Measurements from ENCODE around the gene THSD7B.

DNA sequence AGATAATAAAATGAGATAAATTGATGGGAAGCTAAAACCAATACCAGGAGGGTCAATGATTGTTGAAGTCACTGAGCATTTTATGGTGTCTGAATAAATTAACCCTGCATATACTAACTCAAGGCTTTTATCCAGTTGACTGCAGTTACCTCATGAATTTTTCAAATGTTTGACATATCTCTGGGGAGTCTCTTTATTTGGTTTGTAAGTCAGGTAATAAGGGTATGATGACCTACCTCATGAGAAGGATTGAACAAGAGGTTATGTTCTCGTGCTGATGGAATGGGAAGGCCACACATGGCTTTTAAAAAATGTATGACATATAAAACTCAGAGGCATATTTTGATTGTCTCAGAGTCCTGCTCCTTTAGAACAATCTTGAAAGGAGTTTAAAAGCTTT lies 237.6 kb downstream of the THSD7B start:
- TF ChIP-seq GABPB1 (CRISPR knock-in tag; IDR thresholded peaks at IDR 0.05) (no peak), MTA2 (IDR thresholded peaks at IDR 0.05; ENCODE audit: low read depth) (no peak), ATF2 (CRISPR knock-in tag; IDR thresholded peaks at IDR 0.05) (no peak), TARDBP (IDR thresholded peaks at IDR 0.05) (no peak)
- TF ChIP-seq, protein P1, sequence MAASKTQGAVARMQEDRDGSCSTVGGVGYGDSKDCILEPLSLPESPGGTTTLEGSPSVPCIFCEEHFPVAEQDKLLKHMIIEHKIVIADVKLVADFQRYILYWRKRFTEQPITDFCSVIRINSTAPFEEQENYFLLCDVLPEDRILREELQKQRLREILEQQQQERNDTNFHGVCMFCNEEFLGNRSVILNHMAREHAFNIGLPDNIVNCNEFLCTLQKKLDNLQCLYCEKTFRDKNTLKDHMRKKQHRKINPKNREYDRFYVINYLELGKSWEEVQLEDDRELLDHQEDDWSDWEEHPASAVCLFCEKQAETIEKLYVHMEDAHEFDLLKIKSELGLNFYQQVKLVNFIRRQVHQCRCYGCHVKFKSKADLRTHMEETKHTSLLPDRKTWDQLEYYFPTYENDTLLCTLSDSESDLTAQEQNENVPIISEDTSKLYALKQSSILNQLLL (CRISPR knock-in tag; IDR thresholded peaks at IDR 0.05; ENCODE audit: borderline replicate concordance) = no peak
- TF ChIP-seq, protein P2, sequence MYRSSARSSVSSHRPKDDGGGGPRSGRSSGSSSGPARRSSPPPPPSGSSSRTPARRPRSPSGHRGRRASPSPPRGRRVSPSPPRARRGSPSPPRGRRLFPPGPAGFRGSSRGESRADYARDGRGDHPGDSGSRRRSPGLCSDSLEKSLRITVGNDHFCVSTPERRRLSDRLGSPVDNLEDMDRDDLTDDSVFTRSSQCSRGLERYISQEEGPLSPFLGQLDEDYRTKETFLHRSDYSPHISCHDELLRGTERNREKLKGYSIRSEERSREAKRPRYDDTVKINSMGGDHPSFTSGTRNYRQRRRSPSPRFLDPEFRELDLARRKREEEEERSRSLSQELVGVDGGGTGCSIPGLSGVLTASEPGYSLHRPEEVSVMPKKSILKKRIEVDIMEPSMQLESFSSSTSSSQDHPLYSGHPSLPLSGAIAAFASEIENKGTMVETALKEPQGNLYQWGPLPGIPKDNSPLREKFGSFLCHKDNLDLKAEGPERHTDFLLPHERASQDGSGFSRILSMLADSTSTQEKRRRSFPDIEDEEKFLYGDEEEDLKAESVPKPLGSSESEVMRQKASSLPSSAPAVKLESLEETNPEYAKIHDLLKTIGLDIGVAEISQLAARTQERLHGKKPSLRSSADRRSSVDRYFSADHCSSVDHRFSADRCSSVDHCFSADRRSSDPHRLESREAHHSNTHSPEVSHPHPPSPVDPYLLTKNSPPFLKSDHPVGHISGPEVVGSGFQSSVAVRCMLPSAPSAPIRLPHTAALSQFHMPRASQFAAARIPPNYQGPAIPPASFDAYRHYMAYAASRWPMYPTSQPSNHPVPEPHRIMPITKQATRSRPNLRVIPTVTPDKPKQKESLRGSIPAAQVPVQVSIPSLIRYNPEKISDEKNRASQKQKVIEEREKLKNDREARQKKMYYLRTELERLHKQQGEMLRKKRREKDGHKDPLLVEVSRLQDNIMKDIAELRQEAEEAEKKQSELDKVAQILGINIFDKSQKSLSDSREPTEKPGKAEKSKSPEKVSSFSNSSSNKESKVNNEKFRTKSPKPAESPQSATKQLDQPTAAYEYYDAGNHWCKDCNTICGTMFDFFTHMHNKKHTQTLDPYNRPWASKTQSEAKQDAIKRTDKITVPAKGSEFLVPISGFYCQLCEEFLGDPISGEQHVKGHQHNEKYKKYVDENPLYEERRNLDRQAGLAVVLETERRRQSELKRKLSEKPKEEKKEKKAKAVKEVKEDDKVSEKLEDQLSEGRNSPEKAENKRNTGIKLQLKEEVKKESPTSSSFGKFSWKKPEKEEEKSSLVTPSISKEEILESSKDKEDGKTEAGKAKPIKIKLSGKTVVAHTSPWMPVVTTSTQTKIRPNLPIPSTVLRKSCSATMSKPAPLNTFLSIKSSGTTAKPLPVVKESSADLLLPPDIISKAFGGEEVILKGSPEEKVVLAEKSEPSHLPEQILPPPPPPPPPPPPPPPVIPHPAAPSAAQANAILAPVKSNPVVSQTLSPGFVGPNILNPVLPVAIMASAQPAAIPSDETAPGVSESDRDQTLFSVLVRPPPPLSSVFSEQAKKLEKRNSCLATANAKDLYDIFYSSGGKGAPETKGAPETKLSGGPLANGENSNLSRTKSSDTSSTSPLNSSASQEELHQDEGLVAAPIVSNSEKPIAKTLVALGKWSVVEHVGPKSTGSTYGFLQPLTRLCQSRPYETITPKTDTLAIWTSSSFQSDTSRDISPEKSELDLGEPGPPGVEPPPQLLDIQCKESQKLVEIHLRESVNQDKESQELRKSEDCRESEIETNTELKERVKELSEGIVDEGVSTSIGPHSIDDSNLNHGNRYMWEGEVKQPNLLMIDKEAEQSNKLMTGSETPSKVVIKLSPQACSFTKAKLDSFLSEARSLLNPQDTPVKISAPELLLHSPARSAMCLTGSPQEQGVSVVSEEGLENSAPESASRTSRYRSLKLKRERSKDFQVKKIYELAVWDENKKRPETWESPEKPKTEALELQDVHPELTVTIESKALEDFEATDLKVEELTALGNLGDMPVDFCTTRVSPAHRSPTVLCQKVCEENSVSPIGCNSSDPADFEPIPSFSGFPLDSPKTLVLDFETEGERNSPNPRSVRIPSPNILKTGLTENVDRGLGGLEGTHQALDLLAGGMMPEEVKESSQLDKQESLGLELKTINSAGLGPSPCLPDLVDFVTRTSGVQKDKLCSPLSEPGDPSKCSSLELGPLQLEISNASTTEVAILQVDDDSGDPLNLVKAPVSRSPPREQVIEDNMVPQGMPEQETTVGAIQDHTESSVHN (IDR thresholded peaks at IDR 0.05; ENCODE audit: borderline replicate concordance in 1 of 2, low read depth in 1 of 2) = no peak

Measured in K562 (cell line).